Measurements from ENCODE around the gene FRRS1.
"Not testable (repeated sequence)": the region's sequence is repeated elsewhere in the genome, so short reads cannot be mapped to it uniquely, and the experiment has no call there.

The FRRS1 gene, protein sequence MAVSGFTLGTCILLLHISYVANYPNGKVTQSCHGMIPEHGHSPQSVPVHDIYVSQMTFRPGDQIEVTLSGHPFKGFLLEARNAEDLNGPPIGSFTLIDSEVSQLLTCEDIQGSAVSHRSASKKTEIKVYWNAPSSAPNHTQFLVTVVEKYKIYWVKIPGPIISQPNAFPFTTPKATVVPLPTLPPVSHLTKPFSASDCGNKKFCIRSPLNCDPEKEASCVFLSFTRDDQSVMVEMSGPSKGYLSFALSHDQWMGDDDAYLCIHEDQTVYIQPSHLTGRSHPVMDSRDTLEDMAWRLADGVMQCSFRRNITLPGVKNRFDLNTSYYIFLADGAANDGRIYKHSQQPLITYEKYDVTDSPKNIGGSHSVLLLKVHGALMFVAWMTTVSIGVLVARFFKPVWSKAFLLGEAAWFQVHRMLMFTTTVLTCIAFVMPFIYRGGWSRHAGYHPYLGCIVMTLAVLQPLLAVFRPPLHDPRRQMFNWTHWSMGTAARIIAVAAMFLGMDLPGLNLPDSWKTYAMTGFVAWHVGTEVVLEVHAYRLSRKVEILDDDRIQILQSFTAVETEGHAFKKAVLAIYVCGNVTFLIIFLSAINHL

DNA sequence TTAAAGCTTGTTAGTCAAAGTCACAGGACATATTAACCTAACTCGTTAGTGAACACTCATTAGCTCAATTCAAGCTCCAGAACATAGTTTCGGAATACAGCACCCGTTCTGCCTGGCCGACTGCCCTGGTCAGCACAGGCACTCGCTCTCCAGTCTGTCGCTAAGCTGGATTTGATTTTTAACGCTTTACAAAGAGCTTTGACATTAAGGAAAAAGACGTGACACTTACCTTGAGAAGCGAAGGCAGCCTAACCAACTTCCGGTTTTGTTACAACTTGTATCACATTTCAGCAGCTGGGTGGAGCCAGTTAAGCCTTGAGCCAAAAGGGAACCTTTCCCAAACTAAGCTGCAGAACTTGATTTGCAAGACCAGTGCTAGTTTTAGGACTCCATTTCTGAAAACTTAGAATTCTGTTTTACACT is at the start of gene FRRS1:
Gene FRRS1, minus strand, starts transcription at position 258 of the 423 bp plus-strand sequence. CDS start 17,867 bp downstream, outside the sequence.
- DNase-seq, result no peak

DNA sequence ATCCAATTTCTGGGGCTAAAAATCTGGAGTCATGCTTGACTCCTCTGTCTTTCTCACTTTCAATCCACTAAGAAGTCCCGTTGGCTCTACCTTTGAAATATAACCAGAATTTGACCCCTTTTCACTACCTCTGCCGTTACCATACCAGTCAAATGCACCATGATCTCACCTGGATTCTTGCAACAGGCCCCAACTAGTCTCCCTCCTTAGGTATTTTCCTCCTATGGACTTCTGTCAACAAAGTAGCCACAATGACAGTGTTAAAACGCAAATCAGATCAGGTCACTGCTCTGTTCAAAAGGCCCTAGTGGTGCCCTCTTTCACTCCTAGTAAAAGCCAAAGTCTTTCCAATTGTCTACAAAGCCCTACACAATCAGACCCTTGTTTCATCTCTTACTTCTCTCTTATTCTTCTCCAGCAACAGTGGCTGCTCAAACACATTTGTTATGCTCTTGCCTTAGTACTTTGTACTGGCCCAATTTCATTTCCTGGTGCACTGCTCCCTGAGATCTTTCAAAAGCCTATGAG is 48.0 kb upstream of the FRRS1 start:
- DNase-seq, result no peak

DNA sequence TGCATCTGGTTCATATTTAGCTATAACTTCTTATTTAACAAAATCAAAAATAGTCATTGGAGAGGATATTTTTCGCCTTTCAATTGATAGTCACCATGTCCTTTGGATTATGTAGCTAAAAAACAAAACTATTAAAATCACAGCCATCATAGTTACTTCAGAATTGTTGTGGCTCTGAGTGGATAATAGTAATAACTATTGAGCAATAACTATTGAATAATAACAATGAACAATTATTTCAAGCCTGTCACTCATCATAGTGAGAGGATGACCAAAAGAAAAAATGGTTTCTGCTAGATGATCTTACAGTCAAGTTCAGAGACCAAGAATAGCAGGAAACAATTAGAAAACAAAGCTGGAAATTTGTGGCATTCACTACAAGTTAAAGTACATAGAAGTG is 45.3 kb upstream of the FRRS1 start:
- DNase-seq, result no peak

DNA sequence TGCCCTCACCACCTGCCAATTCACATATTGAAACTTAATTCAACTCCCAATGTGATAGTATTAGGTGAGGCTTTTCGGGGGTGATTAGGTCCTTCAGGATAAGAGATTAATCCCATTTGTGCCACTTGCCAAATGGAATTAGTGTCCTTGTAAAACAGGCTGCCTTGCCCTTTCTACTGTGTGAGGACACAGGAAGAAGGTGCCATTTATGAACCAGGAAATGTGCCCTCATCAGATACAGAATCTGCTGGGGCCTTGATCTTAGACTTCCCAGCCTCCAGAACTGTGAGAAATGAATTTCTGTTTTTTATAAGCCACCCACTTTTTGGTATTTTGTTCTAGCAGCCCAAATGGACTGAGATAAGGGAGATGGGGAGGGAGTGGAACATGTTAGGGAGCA is 44.6 kb upstream of the FRRS1 start:
- no peak for DNase-seq

DNA sequence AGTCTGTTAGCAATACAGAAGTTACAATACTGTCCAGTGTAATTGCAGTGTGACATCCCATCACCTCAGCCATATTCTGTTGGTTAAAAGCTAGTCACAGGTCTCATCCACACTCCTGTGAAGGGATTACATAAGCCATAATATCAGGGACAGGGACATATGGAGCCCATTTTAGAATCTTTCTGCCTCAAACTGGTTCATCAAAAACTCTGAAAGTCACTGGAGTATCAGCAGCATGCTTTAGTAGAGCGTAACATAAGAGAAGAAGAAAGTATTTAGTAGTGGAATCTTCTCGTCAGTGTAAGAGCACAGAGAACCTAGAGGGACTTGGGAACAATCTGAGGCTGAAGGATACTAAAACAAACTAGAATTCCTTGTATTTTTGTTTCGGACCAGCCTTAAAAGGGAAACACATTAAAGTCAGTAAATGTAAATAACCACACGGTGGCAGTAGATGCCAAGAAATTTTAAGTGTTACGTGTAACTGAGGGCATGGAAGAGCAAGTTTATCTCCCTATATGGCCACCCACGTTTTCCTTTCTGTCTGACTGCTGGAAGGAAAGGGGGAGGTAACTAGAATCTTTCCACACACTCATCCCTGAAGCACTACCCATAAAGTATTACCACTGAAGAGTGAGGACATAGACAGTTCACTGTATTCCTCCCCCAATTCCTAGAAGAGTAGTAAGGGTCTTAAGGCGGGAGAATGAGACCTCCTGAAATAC is 42.1 kb upstream of the FRRS1 start:
- DNase-seq, result peak; percentile 60

DNA sequence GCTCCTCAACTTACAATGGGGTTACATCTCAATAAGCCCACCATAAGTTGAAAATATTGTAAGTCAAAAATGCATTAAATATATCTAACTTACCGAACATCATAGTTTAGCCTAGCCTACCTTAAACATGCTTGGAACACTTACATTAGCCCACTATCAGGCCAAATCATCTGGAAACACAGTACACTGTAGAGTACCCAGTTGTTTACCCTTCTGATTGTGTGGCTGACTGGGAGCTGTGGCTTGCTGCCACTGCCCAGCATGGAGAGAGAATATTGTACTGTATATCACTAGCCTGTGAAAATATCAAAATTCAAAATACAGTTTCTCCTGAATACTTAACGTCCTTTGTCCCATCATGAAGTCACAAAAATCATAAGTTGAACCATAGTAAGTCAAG is 40.4 kb upstream of the FRRS1 start:
- DNase-seq, result no peak

DNA sequence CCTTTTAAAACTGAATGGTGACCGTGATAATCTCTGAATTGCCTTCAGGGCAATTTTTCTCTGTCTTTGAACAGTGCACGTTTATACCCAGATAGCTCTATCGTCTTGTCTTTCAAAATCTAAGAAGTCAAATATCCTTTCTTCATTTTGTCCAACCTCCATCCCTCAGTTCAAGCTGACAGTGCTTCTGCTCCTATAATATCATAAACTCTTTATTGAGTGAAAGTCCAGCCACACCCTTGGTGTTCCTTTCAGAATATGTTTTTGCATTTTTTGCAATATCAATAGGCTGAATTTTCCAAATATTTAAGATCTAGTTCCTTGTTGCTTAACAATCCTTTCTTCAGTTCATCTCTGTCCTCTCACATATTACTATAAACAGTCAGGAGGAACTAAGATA is 35.1 kb upstream of the FRRS1 start:
- no peak for DNase-seq

DNA sequence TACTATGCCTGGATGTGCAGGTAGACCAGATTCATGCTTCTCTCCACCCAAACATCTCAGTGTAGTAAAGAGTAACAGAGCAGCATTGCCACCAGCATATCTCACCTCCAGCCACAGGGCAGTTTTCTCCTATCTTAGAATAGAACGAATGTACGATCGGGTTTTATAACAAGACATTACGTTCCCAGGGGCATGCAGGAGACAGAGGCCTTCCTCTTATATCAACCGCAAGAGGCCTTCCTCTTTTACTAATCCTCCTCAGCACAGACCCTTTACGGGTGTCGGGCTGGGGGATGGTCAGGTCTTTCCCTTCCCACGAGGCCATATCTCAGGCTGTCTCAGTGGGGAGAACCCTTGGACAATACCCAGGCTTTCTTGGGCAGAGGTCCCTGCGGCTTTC is 27.4 kb upstream of the FRRS1 start:
- not testable (repeated sequence) for DNase-seq

DNA sequence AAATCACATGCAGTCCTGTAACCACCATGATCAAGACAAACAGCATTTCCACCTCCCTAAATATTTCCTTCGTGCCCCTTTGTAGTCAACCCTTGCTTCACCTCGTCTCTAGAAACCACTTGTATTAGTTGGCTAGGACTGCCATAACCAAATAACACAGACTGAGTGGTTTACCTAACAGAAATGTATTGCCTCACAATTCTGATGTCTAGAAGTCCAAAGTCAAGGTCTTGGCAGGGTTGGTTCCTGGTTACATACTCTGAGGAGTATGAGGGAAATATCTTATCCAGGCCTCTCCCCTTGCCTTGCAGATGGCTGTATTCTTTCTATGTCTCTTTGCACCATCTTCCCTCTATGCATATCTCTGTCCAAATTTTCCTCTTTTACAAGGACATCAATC is 23.3 kb upstream of the FRRS1 start:
- no peak for DNase-seq

DNA sequence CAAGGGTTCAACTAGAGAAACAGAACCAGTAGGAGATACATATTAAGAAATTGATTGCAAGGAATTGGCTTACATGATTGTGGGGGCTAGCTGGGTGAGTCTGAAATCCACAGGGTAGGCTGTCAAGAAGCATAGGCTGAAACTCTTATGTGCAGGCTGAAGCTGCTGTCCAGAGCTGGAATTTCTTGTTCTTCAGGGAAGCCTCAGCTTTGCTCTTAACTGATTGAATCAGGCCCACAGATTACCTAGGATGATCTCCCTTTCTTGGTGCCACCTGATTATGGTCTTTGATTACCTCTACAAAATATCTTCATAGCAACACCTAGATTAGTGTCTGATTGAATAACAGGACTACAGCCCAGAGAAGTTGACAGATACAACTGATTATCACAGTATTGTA is 22.5 kb upstream of the FRRS1 start:
- no peak for DNase-seq

DNA sequence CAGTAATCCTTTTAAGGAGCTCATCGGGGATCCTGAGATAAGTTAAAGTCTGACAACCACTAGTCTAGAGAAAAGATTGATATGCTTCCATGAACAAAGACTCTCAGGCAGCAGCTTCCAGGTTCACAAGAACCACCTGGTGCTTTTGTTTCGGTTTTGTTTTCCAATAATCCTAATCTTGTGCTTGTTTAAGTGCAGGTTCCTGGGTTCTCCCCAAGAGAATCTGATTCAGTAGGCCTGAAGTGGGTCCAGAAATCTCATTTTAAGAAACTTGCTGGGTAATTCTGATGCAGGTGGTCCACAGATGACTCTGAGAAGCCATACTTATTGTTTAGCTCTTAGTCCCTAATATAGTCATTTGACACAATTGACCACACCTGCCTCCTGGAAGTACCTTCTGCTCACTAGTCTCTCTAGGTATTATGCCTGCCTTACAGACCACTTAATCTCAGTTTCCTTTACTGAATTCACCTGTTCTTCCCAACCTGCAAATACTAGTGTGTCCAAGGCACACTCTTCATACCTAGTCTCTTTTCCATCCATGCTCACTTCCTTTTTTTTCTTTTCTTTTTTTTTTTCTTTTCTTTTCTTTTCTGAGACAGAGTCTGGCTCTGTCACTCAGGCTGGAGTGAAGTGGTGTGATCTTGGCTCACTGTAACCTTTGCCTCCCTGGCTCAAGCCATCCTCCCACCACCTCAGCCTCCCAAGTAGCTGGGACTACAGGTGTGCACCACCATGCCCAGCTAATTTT is 20.5 kb upstream of the FRRS1 start:
- no peak for DNase-seq

DNA sequence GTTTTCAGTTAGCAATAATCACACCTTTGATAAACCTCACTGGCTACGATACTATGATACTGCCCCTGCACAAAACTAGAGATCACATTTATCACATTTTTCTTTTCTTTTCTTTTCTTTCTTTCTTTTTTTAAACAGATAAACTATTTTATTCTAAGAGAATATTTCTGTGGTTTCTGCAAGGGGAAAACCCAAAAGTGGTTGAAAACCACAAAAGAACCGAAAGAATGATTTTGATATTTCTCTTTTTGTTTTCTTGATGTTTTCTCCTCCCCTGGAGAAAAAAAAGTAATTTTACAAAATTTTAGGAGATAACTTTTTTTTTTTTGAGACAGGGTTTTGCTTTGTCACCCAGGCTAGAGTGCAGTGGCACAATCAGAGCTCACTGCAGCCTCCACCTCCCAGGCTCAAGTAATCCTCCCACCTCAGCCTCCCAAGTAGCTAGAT is 18.4 kb upstream of the FRRS1 start:
- DNase-seq, result no peak

DNA sequence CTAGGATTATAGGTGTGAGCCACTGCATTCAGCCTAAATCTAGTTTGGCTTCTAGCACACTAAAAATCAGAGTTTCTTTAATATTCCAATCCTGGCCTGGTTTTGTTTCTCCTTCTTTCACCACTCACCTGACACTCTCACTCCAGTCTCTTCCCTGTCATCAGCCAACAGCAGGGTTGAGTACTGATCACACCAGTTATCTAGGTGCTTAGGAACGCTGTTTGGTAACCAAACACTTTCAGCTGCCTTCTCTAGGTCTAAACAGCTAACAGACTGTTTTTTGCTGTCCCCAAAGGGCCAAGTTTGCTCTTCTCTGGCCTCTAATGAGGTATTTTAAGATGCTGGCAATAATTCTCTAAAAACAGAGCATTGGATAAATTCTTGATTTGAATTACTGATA is 17.7 kb upstream of the FRRS1 start:
- no peak for DNase-seq

DNA sequence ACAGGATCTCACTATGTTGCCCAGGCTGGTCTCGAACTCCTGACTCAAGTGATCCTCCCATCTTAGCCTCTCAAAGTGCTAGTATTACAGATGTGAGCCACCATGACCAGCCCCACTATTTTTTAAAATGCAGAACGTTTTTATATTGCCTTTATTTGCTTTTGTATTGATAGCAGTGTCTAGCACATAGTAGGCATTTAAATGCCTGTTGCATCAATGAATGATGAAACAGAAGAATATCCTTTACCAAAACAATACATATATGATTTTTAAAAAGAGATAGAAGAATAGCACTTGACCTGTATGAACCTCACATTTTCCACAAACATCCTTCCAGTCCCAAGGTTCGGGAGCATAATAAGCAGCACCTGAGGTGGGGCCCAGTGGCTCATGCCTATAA is 16.5 kb upstream of the FRRS1 start:
- no peak for DNase-seq

DNA sequence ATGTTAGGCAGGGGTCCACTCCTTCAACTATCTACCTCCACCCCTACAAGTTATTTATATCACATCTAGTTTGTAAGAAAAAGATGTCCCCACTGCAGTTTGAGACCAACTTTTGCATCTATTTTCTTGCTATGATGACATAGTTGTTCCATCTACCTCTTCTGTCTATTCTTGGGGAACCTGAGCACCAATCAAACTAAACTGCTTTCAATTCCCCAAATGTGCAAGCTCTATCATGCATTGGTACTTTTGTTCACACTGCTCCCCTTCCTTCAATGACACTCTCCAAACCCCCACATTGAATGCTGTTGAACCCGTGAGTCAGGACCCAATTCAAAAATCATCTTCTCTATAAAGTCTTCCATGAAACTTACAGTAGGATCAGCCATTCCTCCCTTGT is 16.0 kb upstream of the FRRS1 start:
- DNase-seq, result no peak

DNA sequence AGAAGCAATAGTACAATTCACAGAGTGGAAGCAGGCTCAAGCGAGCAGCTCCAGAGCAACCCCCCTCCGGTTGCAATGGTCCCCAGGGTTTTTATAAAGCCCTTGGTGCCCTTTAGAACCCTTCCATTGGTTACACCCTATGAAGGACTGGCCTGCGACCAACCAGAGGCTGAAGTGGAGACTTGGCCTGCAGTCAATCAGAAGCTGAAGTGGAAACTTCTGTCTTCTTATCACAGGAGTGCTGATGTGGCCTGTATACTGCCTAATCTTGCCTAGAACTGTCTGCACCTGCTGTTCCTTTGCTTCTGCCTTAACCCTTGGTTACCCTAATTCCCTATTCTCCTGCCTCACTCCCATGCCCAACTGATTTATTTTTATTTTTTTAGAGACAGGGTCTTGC is 15.4 kb upstream of the FRRS1 start:
- DNase-seq, result no peak

DNA sequence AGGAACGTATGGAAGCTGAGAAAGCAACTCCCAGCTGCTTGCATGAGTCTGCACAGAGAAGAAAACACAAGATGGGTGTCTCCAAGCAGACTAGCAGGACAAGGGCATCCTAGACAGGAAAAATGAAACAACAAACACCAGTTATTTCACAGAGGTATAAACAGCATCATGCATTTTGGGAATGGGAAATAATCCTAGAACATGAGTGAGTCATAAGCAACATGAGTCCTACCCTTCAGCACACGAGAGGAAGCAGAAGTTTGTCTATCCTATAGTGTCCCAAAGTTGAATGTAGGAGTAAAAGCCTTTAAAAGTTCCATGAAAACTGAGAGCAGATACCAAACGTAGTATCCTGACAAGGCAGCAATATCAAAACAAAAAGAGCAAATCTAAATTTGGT is 11.3 kb upstream of the FRRS1 start:
- no peak for DNase-seq

DNA sequence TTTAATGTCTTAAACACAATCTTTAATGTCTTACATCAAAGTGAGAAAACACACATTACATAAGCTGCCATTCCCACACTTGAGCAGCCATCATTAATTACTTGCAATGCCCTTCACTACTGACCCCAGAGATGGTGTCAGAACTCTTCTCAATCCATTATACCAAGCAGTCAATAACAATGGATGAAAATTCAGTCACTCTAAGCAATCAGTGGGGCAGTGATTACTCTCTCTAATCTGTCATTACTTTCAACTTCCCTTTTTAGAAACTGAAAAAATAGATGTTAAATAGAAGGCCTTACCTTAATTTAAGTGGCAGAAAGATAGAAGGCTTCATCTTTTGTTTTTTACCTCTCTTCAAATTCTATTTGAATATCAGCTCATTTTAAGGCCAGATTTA is 9.7 kb upstream of the FRRS1 start:
- DNase-seq, result no peak

DNA sequence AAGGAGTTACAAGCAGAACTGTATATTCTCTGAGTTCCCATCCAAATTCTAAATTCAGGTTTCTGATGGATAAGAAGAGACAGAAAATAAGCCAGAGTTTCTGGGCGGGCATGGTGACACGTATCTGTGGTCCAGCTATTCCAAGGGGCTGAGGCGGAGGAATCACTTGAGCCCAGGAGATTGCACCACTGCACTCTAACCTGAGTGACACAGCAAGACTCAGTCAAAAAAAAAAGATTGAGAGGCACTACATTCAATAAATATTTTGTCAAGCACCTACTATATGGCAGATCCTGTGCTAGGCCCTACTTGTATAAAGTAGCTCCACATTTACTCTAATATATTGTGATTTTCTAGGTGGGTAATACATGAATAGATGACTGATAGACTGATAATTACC is 6.4 kb upstream of the FRRS1 start:
- DNase-seq, result no peak

DNA sequence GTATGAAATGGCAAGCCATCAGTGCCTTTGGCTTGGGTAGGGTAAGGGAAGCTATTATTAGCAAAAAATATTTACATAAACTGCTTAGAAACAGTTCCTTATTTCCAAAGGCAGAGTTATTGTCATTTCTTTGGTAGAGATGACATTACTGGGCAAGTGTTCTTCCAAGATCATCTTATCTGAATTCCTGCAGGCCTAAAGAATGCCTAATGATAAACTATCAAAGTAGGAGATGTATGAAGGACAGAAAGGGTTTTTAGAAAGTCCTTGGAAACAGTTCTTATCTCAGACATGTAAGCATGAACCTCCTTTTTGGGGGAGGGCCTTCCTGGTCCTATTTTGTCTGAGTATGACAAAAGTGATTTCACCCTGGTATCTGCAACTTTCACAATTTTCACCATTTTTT is 5.1 kb upstream of the FRRS1 start:
- no peak for DNase-seq

DNA sequence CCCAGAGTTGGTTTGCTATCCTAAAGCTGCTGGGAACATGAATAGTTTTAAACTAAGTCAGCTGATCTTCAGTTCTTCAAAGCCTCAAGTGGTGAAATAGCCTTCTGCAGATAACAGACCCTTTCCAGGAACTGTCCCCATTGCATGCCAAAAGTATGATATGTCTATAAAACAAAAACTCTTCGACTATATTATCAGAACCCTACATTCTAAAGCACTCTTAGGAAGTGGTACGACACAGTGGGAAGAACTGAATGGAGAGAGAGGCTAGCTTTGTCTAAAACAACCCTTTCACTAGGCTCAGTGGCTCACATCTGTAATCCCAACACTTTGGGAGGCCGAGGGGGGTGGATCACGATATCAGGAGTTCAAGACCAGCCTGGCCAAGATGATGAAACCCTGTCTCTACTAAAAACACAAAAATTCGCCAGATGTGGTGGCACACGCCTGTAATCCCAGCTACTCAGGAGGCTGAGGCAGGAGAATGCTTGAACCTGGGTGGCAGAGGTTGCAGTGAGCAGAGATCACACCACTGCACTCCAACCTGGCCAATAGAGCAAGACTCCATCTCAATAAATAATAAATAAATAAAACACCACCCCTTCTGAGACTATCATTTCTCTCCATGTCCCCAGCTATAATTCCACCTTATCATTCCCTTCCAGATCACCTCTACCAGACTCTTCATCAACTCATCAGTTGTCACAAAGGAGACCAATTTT is 2.2 kb upstream of the FRRS1 start:
- no peak for DNase-seq

DNA sequence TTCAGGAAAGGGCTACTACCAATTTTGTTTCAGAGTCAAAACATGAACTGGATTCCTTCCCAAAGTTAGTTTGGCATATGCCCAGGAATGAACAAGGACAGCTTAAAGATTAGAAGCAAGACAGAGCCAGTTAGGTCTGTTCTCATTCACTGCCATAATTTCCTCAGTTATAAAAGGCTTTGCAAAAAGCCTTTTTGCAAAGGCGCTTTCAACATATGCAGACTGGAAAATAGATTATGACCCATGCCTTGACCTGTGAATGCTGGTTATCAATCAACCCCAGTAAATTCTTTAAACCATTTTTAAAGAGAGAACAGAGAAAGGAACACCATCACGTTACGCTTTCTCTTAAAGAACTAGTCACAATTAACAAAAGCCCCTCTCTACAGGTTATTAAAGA is 1.7 kb upstream of the FRRS1 start:
- DNase-seq, result no peak
